Muscle layer of duodenum (tissue), 2 donors: ENCODE data around the gene HTRA1.

ENCODE experiments used
- H3K27ac ChIP-seq: one replicate; pipeline ENCODE4 v1.7.0; 2013; ENCODE audit warnings: mild to moderate bottlenecking, low read length
- H3K27me3 ChIP-seq: one replicate; pipeline ENCODE4 v1.7.0; 2013; ENCODE audit warnings: low read depth, mild to moderate bottlenecking, control low read depth, low read length
- H3K36me3 ChIP-seq, 2 donors: one replicate each; pipeline ENCODE4 v1.7.0; 2013; ENCODE audit warnings: low read length in 2 of 2, control low read depth in 1 of 2, mild to moderate bottlenecking in 1 of 2; ENCODE audit not compliant: insufficient read depth in 2 of 2, control insufficient read depth in 1 of 2
- H3K4me1 ChIP-seq, 2 donors: one replicate each; pipeline ENCODE4 v1.7.0; 2013; ENCODE audit warnings: low read length in 2 of 2, mild to moderate bottlenecking in 2 of 2, control low read depth in 1 of 2, moderate library complexity in 1 of 2; ENCODE audit not compliant: insufficient read depth in 2 of 2, control insufficient read depth in 1 of 2
- H3K4me3 ChIP-seq, 2 donors: one replicate each; pipeline ENCODE4 v1.7.0; 2013; ENCODE audit warnings: low read length in 2 of 2, low read depth in 1 of 2, mild to moderate bottlenecking in 1 of 2
- H3K9me3 ChIP-seq, 2 donors: one replicate each; pipeline ENCODE4 v1.7.0; 2013; ENCODE audit warnings: low read length in 2 of 2, control low read depth in 1 of 2, mild to moderate bottlenecking in 1 of 2; ENCODE audit not compliant: control insufficient read depth in 1 of 2
- donor health status: healthy.

The HTRA1 gene

DNA sequence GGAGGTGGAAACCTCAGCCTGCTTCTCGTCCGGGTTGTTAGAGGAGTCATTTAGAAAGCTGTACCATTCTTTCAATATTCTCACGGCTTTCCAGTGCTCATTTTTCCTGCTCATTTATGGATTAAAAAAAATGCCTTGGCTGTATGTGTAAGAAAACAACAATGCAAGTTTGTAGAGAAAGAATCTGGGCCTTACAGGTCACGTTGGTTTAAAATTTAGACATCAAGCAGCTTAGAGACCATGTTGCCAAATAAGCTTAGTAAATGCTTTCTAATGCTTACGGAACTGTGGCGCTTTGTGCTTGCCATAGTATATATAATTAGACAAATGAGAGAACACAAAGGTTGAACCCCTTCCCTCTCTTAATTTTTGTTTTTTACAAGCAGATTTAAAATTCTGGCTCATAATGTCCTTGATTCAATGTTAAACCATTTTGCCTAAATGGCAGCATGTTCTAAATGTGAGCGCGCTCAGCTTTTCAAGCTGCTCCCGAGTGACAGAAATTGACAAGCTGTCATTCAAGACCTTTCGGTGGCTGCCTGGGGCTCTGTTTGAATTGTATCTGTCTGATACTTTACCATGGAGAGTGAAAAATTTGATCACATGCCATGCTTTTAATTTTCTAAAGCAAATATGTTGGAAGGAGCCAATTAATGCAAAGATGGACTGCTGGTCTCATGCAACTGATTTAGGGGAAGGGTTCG lies 5.8 kb upstream of the HTRA1 start:
- Histone ChIP-seq H3K4me1 (no peaks in the 10 kb centered on the region), H3K27ac (no peak overlapping the region), H3K27me3 (no peaks in the 10 kb centered on the region), H3K36me3 (no peaks in the 10 kb centered on the region), H3K9me3 (no peaks in the 10 kb centered on the region), H3K4me3 (no peak overlapping the region)

DNA sequence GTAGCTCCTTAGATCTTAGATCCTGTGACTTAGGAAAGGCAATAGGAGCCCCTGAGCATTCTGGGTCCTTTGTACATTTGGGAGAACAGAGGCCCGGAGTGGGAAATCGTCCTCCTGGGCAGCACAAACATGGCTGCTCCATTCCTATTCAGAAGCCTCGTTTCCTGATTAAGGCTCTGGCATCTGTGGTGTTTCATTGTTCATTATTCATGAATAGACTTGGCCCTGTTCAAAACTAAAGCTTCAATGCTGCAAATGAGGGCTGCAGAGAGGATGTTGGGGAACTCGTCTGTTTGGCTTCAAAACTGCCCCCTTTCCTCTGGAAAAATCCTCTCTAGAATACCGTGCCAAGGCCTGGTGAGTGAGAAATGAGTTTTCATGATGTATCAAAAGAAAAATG lies 3.4 kb upstream of the HTRA1 start:
- Histone ChIP-seq H3K27ac (no peak overlapping the region), H3K4me3 (no peak overlapping the region), H3K4me1 (no peaks in the 10 kb centered on the region), H3K9me3 (no peaks in the 10 kb centered on the region), H3K27me3 (no peaks in the 10 kb centered on the region), H3K36me3 (no peaks in the 10 kb centered on the region)

DNA sequence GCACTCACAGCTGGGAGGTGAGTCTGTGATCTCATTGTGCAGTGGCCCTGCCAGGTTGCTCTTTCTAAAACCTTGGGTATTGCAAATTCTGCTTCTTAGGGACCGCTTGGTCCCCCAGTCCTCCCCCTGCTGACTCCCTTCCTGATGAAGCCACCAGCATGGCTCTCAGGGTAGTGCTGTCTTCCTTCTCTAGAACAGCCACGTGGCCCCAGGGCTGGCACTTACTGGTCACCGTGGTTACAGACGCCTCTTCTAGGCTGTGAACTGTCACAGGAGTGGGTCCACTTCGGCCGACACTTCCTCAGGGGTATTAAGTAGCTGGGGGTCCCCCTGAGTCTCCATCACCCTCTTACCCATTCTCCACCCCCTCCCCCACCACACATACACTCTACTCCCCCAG lies 2.7 kb upstream of the HTRA1 start:
- Histone ChIP-seq H3K4me1 (peaks cover 0 to 3% of the 10 kb centered on the region in 2 donors), H3K36me3 (no peaks in the 10 kb centered on the region), H3K27me3 (no peaks in the 10 kb centered on the region), H3K4me3 (no peak overlapping the region), H3K9me3 (no peaks in the 10 kb centered on the region), H3K27ac (no peak overlapping the region)

DNA sequence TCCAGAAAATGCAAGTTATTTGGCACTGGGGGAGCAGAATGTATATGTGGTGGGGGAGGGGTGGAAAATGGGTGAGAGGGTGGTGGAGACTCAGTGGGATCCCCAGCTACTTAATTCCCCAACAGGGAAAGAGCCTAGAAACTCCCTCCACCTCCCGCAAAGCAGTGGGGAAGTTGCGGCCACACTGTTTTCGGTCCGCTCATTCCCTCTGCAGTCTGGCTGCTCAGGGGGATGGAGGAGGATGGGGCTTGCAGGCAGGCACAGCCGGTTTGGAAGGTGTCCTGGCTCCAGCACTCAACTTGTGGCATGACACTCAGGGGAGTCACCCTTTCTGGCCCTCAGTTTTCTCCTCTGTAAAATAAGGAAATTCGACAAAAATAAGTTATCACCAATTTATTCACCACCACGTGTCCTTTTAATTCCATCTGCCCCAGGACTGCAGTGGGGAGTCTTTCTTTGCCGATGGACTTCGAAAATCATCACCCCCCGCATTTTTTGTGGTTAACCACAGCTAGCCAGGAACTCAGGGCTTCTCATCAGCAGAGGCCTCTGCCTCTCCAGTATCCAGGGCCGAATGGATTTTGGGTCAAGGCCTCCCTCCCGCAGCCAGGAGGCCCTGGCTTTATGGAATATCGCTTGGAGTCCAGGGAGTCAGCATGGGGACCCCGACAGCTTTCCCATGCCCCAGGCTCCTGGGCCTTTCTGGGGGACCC lies 1.6 kb upstream of the HTRA1 start:
- H3K4me3 ChIP-seq: no peak overlapping the region
- H3K27ac ChIP-seq: no peak overlapping the region
- no peaks in the 10 kb centered on the region for H3K27me3 ChIP-seq
- no peaks in the 10 kb centered on the region for H3K36me3 ChIP-seq
- H3K4me1 ChIP-seq: peaks cover 0 to 8% of the 10 kb centered on the region in 2 donors
- H3K9me3 ChIP-seq: no peaks in the 10 kb centered on the region

DNA sequence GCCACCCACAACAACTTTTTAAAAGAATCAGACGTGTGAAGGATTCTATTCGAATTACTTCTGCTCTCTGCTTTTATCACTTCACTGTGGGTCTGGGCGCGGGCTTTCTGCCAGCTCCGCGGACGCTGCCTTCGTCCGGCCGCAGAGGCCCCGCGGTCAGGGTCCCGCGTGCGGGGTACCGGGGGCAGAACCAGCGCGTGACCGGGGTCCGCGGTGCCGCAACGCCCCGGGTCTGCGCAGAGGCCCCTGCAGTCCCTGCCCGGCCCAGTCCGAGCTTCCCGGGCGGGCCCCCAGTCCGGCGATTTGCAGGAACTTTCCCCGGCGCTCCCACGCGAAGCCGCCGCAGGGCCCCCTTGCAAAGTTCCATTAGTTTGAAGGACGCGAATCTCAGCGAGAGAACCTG lies 461 bp upstream of the HTRA1 start:
- Histone ChIP-seq H3K4me1 (peaks cover 0 to 8% of the 10 kb centered on the region in 2 donors), H3K9me3 (no peaks in the 10 kb centered on the region), H3K27ac (no peak overlapping the region), H3K27me3 (no peaks in the 10 kb centered on the region), H3K36me3 (peaks cover 0 to 4% of the 10 kb centered on the region in 2 donors), H3K4me3 (peak overlapping the region; percentile 44 to 68)

DNA sequence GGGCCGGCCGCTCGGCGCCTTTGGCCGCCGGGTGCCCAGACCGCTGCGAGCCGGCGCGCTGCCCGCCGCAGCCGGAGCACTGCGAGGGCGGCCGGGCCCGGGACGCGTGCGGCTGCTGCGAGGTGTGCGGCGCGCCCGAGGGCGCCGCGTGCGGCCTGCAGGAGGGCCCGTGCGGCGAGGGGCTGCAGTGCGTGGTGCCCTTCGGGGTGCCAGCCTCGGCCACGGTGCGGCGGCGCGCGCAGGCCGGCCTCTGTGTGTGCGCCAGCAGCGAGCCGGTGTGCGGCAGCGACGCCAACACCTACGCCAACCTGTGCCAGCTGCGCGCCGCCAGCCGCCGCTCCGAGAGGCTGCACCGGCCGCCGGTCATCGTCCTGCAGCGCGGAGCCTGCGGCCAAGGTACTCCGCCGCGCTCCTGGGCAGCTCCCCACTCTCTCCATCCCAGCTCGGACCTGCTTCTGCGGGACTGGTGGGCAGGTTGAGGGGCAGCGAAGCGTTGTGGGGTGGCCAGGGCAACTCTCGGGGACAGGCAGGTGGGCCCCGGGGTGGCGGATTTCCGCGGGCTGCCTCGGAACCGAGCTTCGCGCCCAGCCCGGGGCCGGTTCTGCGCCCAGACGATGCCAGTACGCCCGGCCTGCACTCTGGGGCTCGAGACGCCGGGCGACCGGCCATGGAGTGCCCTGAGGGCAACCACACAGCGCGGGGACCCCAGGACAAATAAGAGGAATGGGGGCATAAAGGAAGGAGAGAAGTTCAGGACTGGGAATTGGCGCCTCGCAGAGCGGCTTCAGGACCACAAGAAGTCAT lies 578 bp downstream of the HTRA1 start:
- Histone ChIP-seq H3K4me1 (peaks cover 0 to 8% of the 10 kb centered on the region in 2 donors), H3K27ac (peak overlapping the region; percentile 7), H3K36me3 (peaks cover 0 to 5% of the 10 kb centered on the region in 2 donors)

DNA sequence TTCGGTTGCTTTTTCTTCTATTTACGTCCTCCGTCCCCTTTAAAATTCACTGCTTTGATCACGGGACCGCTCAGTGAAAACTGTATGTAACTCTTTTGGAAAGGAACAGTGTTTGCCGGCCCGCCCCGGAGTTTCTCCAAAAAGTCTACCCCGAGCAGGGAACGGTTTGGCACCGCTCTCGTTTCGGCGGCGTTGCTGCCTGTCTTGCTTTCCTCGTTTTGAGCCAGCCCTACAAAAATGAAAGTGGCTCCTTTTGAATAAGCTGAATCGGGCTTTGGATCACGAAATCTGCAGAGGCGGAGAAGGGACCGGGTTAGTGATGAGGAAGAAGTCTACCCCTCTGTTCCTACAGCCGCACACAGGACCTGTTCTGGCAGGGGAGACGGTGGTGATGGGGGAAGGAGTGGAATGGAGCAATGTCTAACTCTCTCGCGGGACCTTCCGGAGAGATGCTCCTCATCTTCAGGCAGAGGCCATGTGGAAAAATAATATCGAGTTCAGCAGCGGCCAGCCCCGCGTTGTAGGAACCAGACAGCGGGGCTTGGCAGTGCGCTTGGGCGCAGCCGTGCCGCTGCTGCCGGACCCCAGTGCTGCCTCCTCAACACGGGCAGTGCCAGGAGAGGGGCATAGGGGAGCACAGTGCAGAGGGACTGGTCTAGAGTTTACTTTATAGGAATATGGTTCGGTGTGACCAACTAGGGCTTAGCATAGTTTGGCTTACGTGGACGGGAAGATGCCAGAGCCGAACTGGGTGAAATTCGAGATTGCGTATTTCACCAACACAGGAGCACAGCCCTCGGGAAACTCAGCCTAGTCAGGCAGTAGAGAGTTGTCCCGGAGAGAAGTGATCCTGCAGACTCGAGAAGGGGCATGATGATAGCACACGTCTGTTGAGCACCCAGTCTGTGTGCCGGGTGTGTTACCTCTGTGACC lies 1.4 kb downstream of the HTRA1 start:
- H3K4me1 ChIP-seq: peaks cover 0 to 8% of the 10 kb centered on the region in 2 donors
- peak overlapping the region; percentile 7 for H3K27ac ChIP-seq
- H3K36me3 ChIP-seq: peaks cover 0 to 5% of the 10 kb centered on the region in 2 donors
- no peaks in the 10 kb centered on the region for H3K27me3 ChIP-seq
- H3K4me3 ChIP-seq: peak overlapping the region; percentile 65 to 89
- H3K9me3 ChIP-seq: no peaks in the 10 kb centered on the region

More for the DNA sequence above, 578 bp downstream of the HTRA1 start:
- Histone ChIP-seq H3K27me3 (no peaks in the 10 kb centered on the region), H3K4me3 (peak overlapping the region; percentile 65 to 89), H3K9me3 (no peaks in the 10 kb centered on the region)

DNA sequence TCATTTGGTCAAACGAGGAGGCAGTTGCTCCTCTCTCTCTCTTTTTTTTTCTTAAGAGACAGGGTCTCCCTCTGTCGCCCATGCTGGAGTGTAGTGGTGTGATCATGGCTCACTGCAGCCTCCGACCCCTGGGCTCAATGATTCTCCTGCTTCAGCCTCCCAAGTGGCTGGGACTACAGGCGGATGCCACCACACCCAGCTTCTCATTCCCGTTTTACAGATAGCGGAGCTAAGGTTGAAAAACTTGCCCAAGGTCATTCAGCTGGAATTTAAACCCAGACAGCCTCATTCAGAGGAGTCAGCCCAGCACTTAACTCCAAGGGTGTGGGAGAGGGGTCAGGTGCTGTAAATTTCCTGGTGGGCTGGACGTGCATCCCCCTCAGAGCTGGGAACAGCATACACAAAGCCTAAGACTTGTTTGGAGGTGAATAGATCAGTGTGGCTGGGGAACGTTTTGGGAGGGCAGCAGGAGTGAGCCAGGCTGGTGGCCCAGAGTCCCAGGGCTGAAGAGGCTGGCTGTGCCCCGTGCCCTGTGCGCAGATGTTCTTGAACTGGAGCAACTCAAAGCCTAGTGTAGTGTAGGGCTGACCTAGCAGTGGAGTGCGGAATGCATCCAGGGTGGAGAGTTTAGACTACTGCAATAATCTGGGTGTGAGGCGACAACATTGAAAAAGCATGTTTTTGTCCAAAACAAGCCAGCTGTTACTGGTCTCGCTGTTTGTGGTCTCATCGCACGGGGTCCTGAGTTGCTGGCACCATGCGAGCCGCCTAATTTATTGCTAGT lies 2.3 kb downstream of the HTRA1 start:
- Histone ChIP-seq H3K4me1 (peaks cover 0 to 8% of the 10 kb centered on the region in 2 donors), H3K27me3 (no peaks in the 10 kb centered on the region), H3K9me3 (no peaks in the 10 kb centered on the region), H3K36me3 (peaks cover 0 to 5% of the 10 kb centered on the region in 2 donors), H3K4me3 (peak overlapping the region; percentile 65 to 89), H3K27ac (no peak overlapping the region)

DNA sequence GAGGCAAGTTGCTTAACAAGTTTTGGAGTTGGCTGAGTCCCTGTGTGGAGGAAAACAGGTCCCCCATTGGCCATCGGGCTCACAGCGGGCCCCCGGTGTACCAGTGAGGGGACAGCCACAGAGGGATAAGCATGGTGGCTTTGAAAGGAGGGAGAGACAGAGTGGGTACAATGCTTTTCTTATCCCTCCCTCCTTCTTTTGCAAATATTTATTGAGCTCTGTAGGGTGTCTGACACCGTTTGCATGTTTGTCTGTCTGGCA lies 2.8 kb downstream of the HTRA1 start:
- Histone ChIP-seq H3K27ac (no peak overlapping the region), H3K27me3 (no peaks in the 10 kb centered on the region), H3K36me3 (peaks cover 0 to 5% of the 10 kb centered on the region in 2 donors), H3K4me3 (no peak overlapping the region), H3K4me1 (peaks cover 0 to 8% of the 10 kb centered on the region in 2 donors), H3K9me3 (no peaks in the 10 kb centered on the region)

DNA sequence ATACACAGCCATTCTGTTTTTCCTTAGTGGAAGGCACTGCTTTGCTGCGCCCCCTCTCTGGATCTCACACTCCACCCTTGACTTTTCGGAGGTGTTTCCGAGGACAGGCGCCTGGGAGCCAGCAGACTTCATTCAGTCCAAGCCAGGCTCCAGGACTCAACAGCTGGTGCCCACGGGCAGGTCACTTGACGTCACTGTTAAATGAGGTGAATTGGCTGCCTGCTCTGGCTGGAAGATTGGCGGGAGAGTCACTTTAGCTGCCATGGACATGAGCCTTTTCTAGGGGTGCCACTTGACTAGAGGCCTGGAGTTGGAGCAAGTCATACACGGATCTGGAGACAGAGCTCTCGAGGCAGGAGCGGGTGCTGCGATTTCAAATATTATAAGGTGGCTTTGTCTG lies 3.2 kb downstream of the HTRA1 start:
- H3K4me3 ChIP-seq: no peak overlapping the region

More for the DNA sequence above, 3.2 kb downstream of the HTRA1 start:
- H3K27me3 ChIP-seq: no peaks in the 10 kb centered on the region
- H3K4me1 ChIP-seq: peaks cover 0 to 8% of the 10 kb centered on the region in 2 donors
- H3K9me3 ChIP-seq: no peaks in the 10 kb centered on the region
- peaks cover 0 to 5% of the 10 kb centered on the region in 2 donors for H3K36me3 ChIP-seq
- no peak overlapping the region for H3K27ac ChIP-seq
